Esophagus muscularis mucosa (tissue), 3 donors: Measurements from ENCODE around the gene UBAP1L.

ENCODE experiments used
- CTCF ChIP-seq, 3 experiments: fragments of 200-600 bp in 2 of 3; fragments of 450-650 bp in 1 of 3; sonication (generic) in 2 of 3; IDR thresholded peaks; one replicate each; pipeline ENCODE4 v1.5.1; 2017 to 2019; ENCODE audit warnings: antibody characterized with exemption in 3 of 3, mild to moderate bottlenecking in 2 of 3, moderate library complexity in 1 of 3
- POLR2A ChIP-seq: fragments of 450-650 bp; IDR thresholded peaks from one replicate; pipeline ENCODE4 v1.6.1; 2017; ENCODE audit warnings: antibody characterized with exemption, moderate library complexity, mild to moderate bottlenecking, low read depth
- POLR2AphosphoS5 ChIP-seq, 2 donors: sonication (generic); formaldehyde crosslinking; IDR thresholded peaks; one replicate each; pipeline ENCODE4 v1.6.1; 2017; ENCODE audit warnings: antibody characterized with exemption in 2 of 2

- no peak for TF ChIP-seq CTCF (IDR thresholded peaks at IDR 0.05)
- no peak for TF ChIP-seq POLR2A
- no peak for TF ChIP-seq POLR2AphosphoS5 (IDR thresholded peaks at IDR 0.05)
Measured at GRCh38 chr15:65084500-65085206, 30.3 kb downstream of the UBAP1L start.
